Pancreas (tissue), 10 donors: ENCODE data around the gene TM4SF20. TPM values are rescaled to one million over a fixed set of nuclear protein-coding genes. Genes with fewer than 3 reads are reported as not detected.
A peak's percentile ranks its signal among the peaks of the same experiment; 100 is the strongest.
"Not testable (repeated sequence)": the region's sequence is repeated elsewhere in the genome, so short reads cannot be mapped to it uniquely, and the experiment has no call there.

Experiments used
- ATAC-seq, 4 donors: fragments of 200-7000 bp; cut with Tn5 transposase; one replicate each; pipeline versions ENCODE4 v1.8.0 to v1.9.1; 2020; ENCODE audit warnings: mild to moderate bottlenecking in 4 of 4, moderate library complexity in 4 of 4
- DNase-seq, 6 donors: peaks; one replicate each; pipeline ENCODE4 v3.0.0-alpha.2; 2020
- FAIRE-seq: peaks from 2 replicates; lab custom pipeline; 2012; peaks lifted over from hg19 to GRCh38; lab: Jason Lieb, UNC
- H3K27ac ChIP-seq, 4 donors: fragments of 200-600 bp; sonication (generic); 1 replicate in 3 of 4; 2 replicates in 1 of 4; pipeline versions ENCODE4 v1.5.0 to v1.8.0; 2020
- H3K27me3 ChIP-seq, 4 donors: fragments of 200-600 bp; one replicate each; pipeline ENCODE4 v1.8.0; 2021
- H3K36me3 ChIP-seq, 3 donors: fragments of 200-600 bp; sonication (generic) in 1 of 3; one replicate each; pipeline versions ENCODE4 v1.5.0 to v1.8.0; 2020 to 2021
- H3K4me1 ChIP-seq, 3 donors: fragments of 200-600 bp; one replicate each; pipeline ENCODE4 v1.8.0; 2021
- H3K4me3 ChIP-seq, 4 donors: fragments of 200-600 bp; sonication (generic) in 2 of 4; one replicate each; pipeline versions ENCODE4 v1.5.0 to v1.8.0; 2020 to 2021
- H3K9me3 ChIP-seq, 4 donors: fragments of 200-600 bp; one replicate each; pipeline ENCODE4 v1.8.0; 2021
- CTCF ChIP-seq, 4 donors: fragments of 200-600 bp; sonication (generic) in 3 of 4; IDR thresholded peaks; one replicate each; pipeline versions ENCODE4 v1.5.0 to v1.8.0; 2021; ENCODE audit warnings: antibody characterized with exemption in 4 of 4
- WGBS, 2 donors: extraction: QIAGEN DNeasy Blood & Tissue Kit; methylation state at CpG; one replicate each; pipeline ENCODE4 v1.1.7; 2013; 5-methylcytosine and 5-hydroxymethylcytosine counted together
- intact Hi-C, 3 donors: fragments of 100-400 bp; cut with DNase I; formaldehyde crosslinking; loops; one replicate each; pipeline versions ENCODE4 v1.11.1 to v1.14.2; 2022
- polyA plus RNA-seq, 2 donors: library from polyadenylated mRNA; stranded (reverse); fragments of 200-250 nt; gene quantifications; one replicate each; pipeline ENCODE4 v1.2.3, GENCODE V29; 2013
- total RNA-seq, 6 donors: library from RNA; stranded (reverse); fragmentation: NEBNext Ultra II Directional in 4 of 6; extraction: Animal tissue kit (Norgen Biotek cat#: 25700) in 4 of 6; gene quantifications; one replicate each; pipeline versions ENCODE4 v1.2.1 to v1.2.4, GENCODE V29; 2021 to 2023
- donor health status: healthy with polysubstance abuse.
- donor health status: DM: no; HTN: no; CAD: no; lungs with moderate emphysema.
- donor health status: DM: no; HTN: no; CAD: no.
- donor health status: control.
- donor health status: control.
- donor health status: Bipolar disorder and iron deficiency.
- donor health status: DM: yes; HTN: yes; CAD: no.
- donor health status: DM: no; HTN: no; CAD: no.
- donor health status: DM: no; HTN: no; CAD: no.
- donor health status: DM: yes; HTN: yes; CAD: no.

Gene TM4SF20
- total and polyA plus RNA-seq, 8 donors, result not detected

DNA sequence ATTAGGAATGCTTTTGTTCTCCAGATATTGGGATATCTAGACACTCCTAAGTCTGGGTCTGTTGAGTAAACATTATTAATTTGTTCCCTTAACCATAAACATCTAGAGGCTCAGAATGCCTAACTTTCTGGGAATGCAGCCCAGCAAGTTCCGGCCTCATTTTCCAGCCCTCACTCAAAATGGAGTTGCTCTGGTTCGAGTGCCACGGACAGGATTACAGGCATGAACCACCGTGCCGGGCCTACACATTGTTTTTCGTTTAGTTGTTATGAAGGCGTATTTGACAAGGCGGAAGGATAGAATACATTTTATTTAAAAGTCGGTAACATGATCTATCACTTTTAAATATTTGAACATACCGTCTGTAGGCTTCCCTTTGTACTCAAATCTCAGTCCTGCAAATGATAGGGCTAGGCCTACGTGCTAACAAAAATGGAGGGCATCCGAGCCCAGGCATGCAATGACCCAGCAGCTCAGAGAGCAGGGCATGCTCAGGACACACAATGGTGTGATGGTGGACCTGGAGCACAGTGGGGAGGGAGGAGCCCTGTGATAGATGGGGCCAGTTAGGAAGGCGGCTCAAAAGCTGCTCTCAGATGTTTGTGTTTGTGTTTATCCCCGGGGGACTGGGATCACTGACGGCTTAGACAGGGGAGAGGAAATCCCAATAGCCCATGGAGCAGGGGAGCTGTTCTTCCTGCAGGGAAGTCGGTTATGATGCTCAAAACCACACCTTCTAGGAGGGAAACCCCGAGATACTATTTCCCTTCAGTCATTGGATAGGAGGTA lies 11.6 kb upstream of the TM4SF20 start:
- DNase-seq, result no peak
- H3K9me3 ChIP-seq, result no peaks in the 10 kb centered on the region
- intact Hi-C loops, result no loop called here
- ATAC-seq, result no peak
- no peak overlapping the region for H3K27ac ChIP-seq
- no peaks in the 10 kb centered on the region for H3K4me1 ChIP-seq
- WGBS, 2 donors, result 80 to 82% methylated on average over 17 of the region's 17 CpGs
- FAIRE-seq, result no peak
- no peaks in the 10 kb centered on the region for H3K27me3 ChIP-seq
- TF ChIP-seq CTCF (IDR thresholded peaks at IDR 0.05), result no peak
- H3K36me3 ChIP-seq, result no peaks in the 10 kb centered on the region
- no peak overlapping the region for H3K4me3 ChIP-seq

DNA sequence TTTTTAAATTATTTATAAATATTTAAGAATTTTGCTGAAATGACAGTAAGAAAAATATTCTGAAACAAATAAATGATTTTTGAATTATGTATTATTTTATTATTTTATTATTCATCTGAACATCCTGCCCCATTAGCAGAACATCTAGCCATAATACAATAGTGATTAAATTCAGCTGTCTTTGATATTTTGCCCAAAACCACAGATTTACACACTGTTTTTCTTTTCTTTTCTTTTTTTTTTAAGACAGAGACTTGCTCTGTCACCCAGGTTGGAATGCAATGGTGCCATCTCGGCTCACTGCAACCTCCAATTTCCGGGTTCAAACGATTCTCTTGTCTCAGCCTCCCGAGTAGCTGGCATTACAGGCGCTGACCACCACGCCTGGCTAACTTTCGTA lies 10.6 kb upstream of the TM4SF20 start:
- 82 to 92% methylated on average over 7 of the region's 7 CpGs for WGBS, 2 donors
- Histone ChIP-seq H3K27ac (no peak overlapping the region), H3K27me3 (no peaks in the 10 kb centered on the region), H3K4me1 (no peaks in the 10 kb centered on the region), H3K9me3 (no peaks in the 10 kb centered on the region), H3K36me3 (no peaks in the 10 kb centered on the region), H3K4me3 (no peak overlapping the region)
- no peak for TF ChIP-seq CTCF (IDR thresholded peaks at IDR 0.05)
- intact Hi-C loops, result no loop called here
- FAIRE-seq, result no peak
- ATAC-seq, result no peak
- no peak for DNase-seq

DNA sequence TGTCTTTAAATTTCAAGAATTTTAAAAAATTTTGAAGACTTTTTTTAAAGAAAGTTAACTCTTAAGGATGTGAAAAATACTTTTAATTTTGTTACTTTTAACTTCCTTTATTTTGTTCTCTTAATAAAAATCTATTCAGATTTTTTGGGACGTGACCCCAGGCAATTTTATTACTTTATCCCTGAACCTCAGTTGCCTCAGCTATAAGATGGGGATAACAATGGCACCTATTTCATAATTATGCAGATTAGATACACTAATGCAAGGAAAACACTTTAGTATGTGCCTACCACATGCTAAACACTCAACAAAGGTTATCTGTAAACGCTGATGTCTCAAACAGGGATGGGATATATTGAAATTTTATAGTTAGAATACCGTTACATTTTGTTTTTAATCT lies 10.1 kb upstream of the TM4SF20 start:
- intact Hi-C loops, result no loop called here
- DNase-seq (no peak), ATAC-seq (no peak), FAIRE-seq (peak; percentile 85)
- Histone ChIP-seq H3K27me3 (no peaks in the 10 kb centered on the region), H3K4me1 (no peaks in the 10 kb centered on the region), H3K9me3 (no peaks in the 10 kb centered on the region), H3K36me3 (no peaks in the 10 kb centered on the region), H3K27ac (no peak overlapping the region), H3K4me3 (no peak overlapping the region)
- 71 to 82% methylated on average over 3 of the region's 3 CpGs for WGBS, 2 donors
- TF ChIP-seq CTCF (IDR thresholded peaks at IDR 0.05), result no peak

DNA sequence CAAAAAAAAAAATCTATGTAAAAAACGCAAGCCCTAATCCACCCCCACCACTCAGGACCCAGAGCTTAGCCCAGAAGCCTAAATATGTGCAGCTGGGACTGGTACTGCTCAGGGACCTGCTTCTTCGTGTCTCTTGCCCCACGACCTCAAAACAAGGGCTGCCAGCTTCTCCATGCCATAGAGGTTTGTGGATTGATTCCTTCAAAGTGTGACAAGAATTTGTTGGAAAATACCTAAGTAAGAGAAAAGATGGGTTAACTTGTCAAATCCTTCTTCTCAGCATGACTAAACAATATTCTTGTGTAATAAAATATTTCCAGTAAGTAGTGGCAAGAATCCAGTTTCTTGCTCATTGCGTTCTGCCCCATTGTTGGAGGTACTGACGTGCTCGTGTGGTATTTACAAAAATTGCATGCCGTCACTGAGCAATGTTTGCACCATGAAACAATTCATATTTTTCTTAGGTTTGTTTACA lies 9.5 kb upstream of the TM4SF20 start:
- no peak for FAIRE-seq
- Histone ChIP-seq H3K36me3 (no peaks in the 10 kb centered on the region), H3K9me3 (no peaks in the 10 kb centered on the region), H3K4me3 (no peak overlapping the region), H3K27me3 (no peaks in the 10 kb centered on the region), H3K4me1 (no peaks in the 10 kb centered on the region), H3K27ac (no peak overlapping the region)
- ATAC-seq, result peak in 1 of 4 donors; percentile 18
- TF ChIP-seq CTCF (IDR thresholded peaks at IDR 0.05), result no peak
- intact Hi-C loops, result no loop called here
- DNase-seq, result no peak
- 72 to 75% methylated on average over 7 of the region's 7 CpGs for WGBS, 2 donors

GRCh38 chr2:227387583-227387982 lies 8.5 kb upstream of the TM4SF20 start, which contains the start of gene SCYGR1:
TSS of gene SCYGR1 (minus strand) at chr2:227387949. CDS start at chr2:227387949, 0 bp downstream.
- ATAC-seq, FAIRE-seq, H3K9me3 ChIP-seq, intact Hi-C loops, H3K27ac ChIP-seq, H3K4me3 ChIP-seq, H3K4me1 ChIP-seq, H3K27me3 ChIP-seq, DNase-seq, H3K36me3 ChIP-seq: not testable (repeated sequence)
- 77 to 90% methylated on average over 7 of the region's 7 CpGs for WGBS, 2 donors
